RWPE1 (cell line): Measurements from ENCODE around the gene ANKRD37.
A peak's percentile ranks its signal among the peaks of the same experiment; 100 is the strongest.

ENCODE experiments used
- CTCF ChIA-PET: fragments of 350-600 bp; sonication (Branson Sonifier 250); formaldehyde crosslinking; extraction: SDS; loops from one replicate; lab custom pipeline; 2021; lab: Yijun Ruan, JAX
- POLR2A ChIA-PET: fragments of 400-600 bp; formaldehyde crosslinking; extraction: SDS; loops from one replicate; lab custom pipeline; 2020; ENCODE audit warnings: antibody characterized with exemption; ENCODE audit not compliant: low non-redundant PET; lab: Yijun Ruan, JAX
- DNase-seq: peaks from one replicate; pipeline ENCODE4 v3.0.0; 2012; ENCODE audit warnings: low spot score
- H3K27ac ChIP-seq: fragments of 450-650 bp; 2 replicates; pipeline ENCODE4 v1.5.1; 2017
- TF ChIP-seq, protein P1 (sequence below): fragments of 450-650 bp; conservative IDR thresholded peaks from 2 replicates; pipeline ENCODE4 v1.5.1; 2017; ENCODE audit warnings: low read depth, mild to moderate bottlenecking

ANKRD37 gene

DNA sequence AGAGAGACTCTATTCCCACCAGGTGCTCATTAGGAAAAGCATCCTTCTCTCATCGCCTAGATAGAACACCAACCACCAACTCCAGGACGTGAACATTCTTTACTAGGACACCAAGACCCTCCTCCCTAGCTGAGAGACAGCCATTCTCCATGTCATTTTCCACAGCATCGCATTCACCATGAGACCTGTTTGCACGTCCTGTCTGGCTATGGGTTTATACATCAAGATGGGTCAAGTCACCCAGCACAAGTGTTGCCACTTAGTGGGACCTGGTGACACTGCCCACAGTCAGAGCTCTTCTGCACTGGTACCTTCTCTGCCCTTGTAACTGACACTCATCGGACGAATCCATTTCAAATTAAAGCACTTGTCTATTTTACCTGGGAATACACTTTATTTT is 18.4 kb upstream of the ANKRD37 start:
- POLR2A ChIA-PET: no interaction called here

DNA sequence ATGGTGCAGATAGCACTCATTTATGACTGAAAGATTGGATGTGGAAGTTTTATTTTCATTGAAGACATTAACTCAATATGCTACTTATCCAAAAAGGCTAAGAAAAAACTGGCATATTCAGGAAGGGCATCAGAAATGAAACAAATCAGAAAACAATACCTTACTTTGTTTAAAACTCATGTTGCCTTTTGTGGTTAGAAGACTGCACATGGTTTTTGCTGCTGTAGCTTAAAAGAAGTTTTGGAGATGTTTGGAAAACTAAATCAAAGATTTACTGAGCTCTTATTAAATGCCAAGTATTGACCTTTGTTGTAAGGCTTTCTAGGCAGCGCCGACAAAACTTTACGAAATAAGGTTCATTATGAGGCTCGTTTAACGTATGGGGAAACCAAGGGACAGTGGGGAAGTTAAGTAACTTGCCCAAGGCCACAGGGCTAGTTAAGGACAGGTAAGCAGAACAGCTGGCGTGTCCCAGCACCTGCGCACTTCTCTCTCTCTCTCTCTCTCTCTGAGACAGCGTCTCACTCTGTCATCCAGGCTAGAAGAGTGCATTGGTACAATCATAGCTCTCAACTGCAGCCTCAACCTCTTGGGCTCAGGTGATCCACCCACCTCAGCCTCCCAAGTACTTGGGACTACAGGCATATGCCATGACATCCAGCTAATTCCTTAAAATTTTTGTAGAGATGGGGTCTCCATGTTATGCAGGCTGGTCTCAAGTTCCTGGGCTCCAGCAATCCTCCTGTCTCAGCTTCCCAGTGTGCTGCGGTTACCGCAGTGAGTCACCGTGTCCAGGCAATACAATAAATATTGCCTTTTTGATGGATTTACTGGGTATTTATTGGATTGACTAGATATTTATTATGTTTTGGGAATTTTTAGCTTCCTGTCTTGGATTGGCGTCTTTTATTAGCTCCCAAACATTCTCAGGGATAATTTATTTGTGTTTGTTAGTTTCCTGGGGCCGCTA is 17.0 kb upstream of the ANKRD37 start:
- no peak overlapping the region for H3K27ac ChIP-seq
- ChIA-PET CTCF (interaction anchor here (0.6 kb wide), 1 partner anchor 534 kb away, joined by 3 read pairs; no protein-coding TSS in a partner anchor), POLR2A (no interaction called here)
- DNase-seq: no peak
- TF ChIP-seq, protein P1, sequence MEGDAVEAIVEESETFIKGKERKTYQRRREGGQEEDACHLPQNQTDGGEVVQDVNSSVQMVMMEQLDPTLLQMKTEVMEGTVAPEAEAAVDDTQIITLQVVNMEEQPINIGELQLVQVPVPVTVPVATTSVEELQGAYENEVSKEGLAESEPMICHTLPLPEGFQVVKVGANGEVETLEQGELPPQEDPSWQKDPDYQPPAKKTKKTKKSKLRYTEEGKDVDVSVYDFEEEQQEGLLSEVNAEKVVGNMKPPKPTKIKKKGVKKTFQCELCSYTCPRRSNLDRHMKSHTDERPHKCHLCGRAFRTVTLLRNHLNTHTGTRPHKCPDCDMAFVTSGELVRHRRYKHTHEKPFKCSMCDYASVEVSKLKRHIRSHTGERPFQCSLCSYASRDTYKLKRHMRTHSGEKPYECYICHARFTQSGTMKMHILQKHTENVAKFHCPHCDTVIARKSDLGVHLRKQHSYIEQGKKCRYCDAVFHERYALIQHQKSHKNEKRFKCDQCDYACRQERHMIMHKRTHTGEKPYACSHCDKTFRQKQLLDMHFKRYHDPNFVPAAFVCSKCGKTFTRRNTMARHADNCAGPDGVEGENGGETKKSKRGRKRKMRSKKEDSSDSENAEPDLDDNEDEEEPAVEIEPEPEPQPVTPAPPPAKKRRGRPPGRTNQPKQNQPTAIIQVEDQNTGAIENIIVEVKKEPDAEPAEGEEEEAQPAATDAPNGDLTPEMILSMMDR: no peak

More for the DNA sequence above, 18.4 kb upstream of the ANKRD37 start:
- DNase-seq: no peak
- TF ChIP-seq, protein P1: no peak
- no peak overlapping the region for H3K27ac ChIP-seq
- CTCF ChIA-PET: interaction anchor here (0.7 kb wide), 1 partner anchor 274 kb away, joined by 4 read pairs; no protein-coding TSS in a partner anchor

DNA sequence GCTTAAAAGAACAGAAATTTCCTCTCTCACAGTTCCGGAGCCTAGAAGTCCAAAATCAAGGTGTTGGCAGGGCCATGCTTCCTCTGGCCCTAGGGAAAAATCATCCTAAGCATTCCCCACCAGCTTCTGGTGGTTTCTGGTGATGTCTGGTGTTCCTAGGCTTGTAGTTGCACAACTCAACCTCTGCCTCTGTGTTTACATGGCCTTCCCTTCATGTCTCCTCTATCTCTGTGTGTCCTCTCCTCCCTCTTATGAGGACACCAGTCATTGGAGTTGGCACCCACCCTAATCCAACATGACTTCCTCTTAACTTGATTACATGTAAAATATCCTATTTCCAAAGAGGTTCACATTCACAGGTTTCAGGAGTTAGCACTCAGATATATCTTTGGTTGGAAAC is 16.3 kb upstream of the ANKRD37 start:
- TF ChIP-seq, protein P1: no peak
- ChIA-PET CTCF (interaction anchor here (0.6 kb wide), 1 partner anchor 1876 kb away, joined by 3 read pairs; no protein-coding TSS in a partner anchor), POLR2A (no interaction called here)
- no peak overlapping the region for H3K27ac ChIP-seq
- no peak for DNase-seq

DNA sequence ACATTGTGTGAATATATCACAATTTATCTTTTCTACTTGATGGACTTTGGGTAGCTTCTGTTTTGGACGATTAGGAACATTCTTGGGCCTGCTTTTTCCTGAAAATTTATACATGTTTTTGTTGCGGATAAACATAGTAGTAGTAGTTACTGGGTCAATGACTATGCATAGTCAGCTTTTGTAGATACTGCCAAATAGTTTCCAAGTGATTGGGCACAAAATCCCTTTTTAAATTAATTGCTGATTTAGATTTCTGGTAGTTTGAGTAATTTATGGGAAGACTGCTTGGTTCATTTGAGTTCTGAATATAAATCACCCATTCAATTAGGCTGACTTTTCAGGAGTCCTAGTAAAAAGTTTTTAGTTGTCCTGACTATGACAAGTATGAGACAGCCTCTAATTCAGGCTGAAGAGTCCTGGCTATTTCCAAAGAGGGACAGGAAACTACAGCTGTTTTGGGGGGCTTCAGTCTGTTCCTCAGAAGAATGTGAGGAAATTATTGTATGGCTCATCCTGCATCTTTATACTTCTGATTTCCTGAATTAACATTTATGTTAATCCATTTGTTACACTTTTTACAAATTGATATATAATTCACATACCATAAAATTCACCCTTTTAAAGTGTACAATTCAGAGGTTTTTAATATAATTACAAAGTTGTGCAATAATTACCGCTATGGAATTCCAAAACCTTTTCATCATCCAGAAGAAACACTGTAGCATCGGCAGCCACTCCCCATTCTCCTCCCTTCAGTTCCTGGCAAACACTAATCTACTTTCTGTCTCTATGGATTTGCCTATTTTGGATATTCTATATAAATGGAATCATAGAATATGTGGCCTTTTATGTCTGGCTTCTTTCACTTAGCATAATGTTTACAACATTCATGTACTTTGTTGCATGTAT is 15.1 kb upstream of the ANKRD37 start:
- DNase-seq: peak; percentile 17
- no peak overlapping the region for H3K27ac ChIP-seq
- ChIA-PET CTCF (interaction anchor here (0.6 kb wide), 1 partner anchor 1878 kb away, joined by 3 read pairs; no protein-coding TSS in a partner anchor), POLR2A (no interaction called here)
- TF ChIP-seq, protein P1: no peak

DNA sequence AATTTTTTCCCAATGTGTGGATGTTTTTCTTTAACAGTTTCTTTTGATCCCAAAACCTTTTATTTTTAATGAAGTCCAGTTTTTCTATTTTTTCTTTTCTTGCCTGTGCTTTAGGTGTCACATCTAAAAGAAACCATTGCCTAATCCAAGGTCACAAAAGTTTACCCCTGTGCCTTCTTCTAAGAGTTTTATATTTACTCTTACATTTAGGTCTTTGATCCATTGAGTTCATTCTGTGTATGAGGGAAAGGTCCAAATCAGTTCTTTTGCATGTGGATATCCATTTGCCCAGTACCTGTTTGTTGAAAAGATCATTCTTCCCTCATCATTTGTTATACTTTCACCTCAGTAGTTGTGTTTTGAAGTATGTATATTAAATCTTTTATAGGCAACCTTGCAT is 13.9 kb upstream of the ANKRD37 start:
- CTCF ChIA-PET: no interaction called here
- no peak overlapping the region for H3K27ac ChIP-seq
- no peak for DNase-seq
- TF ChIP-seq, protein P1: no peak
- POLR2A ChIA-PET: no interaction called here

DNA sequence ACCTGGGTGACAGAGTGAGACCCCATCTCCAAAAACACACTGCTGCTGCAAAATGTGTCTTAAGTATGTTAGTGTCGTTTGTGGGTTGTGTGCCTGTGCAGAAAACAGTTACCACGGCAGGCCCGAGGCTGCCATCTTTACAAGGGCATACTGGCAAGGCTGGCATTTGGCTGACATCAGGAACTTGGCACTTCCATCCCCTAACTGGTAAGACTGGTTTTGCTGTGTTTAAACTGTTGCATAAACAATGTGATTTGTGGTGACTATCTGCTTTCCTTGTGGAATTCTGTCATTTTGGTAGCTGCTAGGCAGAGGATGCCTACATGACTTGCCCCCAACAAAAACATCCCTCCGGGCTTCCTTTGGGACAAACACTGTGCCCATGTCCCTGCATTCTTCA is 13.2 kb upstream of the ANKRD37 start:
- no peak overlapping the region for H3K27ac ChIP-seq
- peak; percentile 30 for DNase-seq
- ChIA-PET CTCF (interaction anchor here (0.8 kb wide), 1 partner anchor 13 kb away, joined by 3 read pairs; the partner anchor contains the start of gene LRP2BP), POLR2A (no interaction called here)
- TF ChIP-seq, protein P1: no peak
